ENCODE data around the gene MRPL24. TPM values are rescaled to one million over a fixed set of nuclear protein-coding genes. Genes with fewer than 3 reads are reported as not detected.
A peak's percentile ranks its signal among the peaks of the same experiment; 100 is the strongest.

MRPL24 gene
- total RNA-seq, 1 donor = 17.7 TPM

DNA sequence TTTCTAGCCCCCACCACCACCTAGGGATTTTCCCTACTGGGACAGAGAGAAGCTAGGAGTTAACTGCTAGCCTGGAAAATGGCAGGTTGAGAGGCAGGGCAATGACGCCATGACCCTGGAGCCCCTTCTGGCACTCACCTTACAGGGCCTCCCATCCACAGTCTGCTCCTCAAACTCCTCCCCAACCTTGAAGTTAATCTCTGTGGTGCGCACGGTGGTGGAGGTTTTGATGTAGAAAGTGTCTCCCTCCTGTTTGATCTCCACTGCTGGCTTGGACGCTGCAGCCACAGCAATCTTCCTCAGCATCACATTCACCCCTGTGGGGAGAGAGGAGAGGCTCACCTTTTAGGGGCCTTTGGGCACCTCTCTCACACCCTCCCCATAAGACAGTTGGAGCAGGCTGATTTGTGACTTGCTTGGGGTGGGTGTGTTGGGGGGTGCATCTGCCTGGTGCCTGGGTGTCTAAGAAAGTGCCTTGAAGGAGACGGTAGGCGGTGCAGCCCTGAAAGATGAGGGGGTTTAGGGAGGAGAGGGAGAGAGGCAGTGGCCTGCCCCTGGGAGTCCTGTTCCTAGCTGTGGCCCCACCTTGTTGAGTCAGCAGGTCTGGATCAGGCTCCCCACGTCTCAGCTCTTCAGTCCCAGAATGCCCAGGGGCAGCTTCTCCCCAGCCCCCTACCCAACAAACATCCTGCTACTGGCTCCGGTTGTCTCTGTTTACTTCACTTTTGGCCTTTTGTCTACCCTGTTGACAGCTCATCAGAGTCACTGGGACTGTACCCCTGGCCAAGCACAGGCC lies 40.0 kb downstream of the MRPL24 start:
- H3K4me2 ChIP-seq (ENCODE audit: insufficient read depth, low read length) = no peak overlapping the region
- TF ChIP-seq, protein P1, sequence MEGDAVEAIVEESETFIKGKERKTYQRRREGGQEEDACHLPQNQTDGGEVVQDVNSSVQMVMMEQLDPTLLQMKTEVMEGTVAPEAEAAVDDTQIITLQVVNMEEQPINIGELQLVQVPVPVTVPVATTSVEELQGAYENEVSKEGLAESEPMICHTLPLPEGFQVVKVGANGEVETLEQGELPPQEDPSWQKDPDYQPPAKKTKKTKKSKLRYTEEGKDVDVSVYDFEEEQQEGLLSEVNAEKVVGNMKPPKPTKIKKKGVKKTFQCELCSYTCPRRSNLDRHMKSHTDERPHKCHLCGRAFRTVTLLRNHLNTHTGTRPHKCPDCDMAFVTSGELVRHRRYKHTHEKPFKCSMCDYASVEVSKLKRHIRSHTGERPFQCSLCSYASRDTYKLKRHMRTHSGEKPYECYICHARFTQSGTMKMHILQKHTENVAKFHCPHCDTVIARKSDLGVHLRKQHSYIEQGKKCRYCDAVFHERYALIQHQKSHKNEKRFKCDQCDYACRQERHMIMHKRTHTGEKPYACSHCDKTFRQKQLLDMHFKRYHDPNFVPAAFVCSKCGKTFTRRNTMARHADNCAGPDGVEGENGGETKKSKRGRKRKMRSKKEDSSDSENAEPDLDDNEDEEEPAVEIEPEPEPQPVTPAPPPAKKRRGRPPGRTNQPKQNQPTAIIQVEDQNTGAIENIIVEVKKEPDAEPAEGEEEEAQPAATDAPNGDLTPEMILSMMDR (IDR thresholded peaks at IDR 0.05; ENCODE audit: extremely low read depth, low read depth, low read length) = no peak

DNA sequence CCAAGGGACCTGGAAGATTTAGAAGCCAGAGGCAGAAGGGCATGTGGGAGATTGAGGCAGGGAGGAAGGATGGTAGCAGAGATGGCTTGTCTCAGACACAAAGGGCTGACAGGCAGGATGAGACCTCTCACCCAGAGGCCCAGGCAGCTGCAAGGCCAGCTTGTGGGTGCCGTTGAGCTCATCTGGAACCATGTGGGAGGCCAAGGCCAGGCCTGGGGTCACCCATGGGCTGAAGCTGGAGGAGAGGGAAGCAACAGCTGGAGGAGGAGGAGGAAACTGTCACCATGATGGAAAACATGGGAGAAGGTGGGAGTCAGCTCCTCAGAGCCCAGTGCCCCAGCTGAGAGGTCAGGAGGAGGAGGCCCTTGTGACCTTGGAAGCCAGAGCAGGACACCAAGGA lies 41.9 kb downstream of the MRPL24 start:
- peak; percentile 57 for DNase-seq (ENCODE audit: insufficient read length, low spot score, missing footprints)
- H3K9me3 ChIP-seq (ENCODE audit: low read depth, low read length) = no peaks in the 10 kb centered on the region

More for the DNA sequence above, 40.0 kb downstream of the MRPL24 start:
- Histone ChIP-seq H4K20me1 (ENCODE audit: insufficient read depth, low read length) (no peaks in the 10 kb centered on the region), H3K79me2 (ENCODE audit: insufficient read depth, low read length) (no peaks in the 10 kb centered on the region), H2AFZ (ENCODE audit: low read length) (no peak overlapping the region), H3K4me1 (ENCODE audit: insufficient read depth, low read length) (peaks cover 15% of the 10 kb centered on the region), H3K9me3 (ENCODE audit: low read depth, low read length) (no peaks in the 10 kb centered on the region), H3K27ac (ENCODE audit: low read depth, low read length) (no peak overlapping the region), H3K4me3 (ENCODE audit: insufficient read depth, low read length) (no peak overlapping the region), H3K27me3 (ENCODE audit: insufficient read depth, low read length) (peaks cover 3% of the 10 kb centered on the region), H3K36me3 (ENCODE audit: insufficient read depth, low read length) (no peaks in the 10 kb centered on the region)
- peak; percentile 30 for DNase-seq (ENCODE audit: insufficient read length, low spot score, missing footprints)

DNA sequence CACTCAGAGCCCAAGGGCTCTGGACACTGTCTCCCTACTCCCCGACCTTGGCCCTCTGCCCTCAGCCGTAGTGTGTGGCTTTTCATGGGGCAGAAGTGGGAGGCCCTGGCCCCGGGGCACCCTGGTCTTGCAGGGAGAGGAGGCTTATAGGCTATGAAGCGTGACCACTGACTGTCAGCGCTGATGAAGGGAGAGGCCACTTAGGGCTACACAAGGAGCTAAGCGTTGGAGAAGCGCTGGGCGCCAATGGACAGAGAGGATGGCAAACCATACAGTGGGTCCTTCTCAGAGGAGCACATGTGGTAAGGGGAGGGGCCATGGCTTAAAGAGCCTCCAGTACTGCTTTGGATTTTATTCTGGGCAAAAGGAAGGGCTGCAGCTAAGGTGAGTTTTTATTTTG lies 43.4 kb downstream of the MRPL24 start:
- H3K4me2 ChIP-seq (ENCODE audit: insufficient read depth, low read length) = no peak overlapping the region
- DNase-seq (ENCODE audit: insufficient read length, low spot score, missing footprints) = peak; percentile 11
- H3K27me3 ChIP-seq (ENCODE audit: insufficient read depth, low read length) = peaks cover 5% of the 10 kb centered on the region
- no peaks in the 10 kb centered on the region for H4K20me1 ChIP-seq (ENCODE audit: insufficient read depth, low read length)
- H3K4me3 ChIP-seq (ENCODE audit: insufficient read depth, low read length) = no peak overlapping the region
- no peak overlapping the region for H2AFZ ChIP-seq (ENCODE audit: low read length)
- H3K27ac ChIP-seq (ENCODE audit: low read depth, low read length) = no peak overlapping the region
- no peaks in the 10 kb centered on the region for H3K9me3 ChIP-seq (ENCODE audit: low read depth, low read length)
- no peaks in the 10 kb centered on the region for H3K4me1 ChIP-seq (ENCODE audit: insufficient read depth, low read length)
- H3K79me2 ChIP-seq (ENCODE audit: insufficient read depth, low read length) = no peaks in the 10 kb centered on the region
- H3K36me3 ChIP-seq (ENCODE audit: insufficient read depth, low read length) = no peaks in the 10 kb centered on the region
- TF ChIP-seq, protein P1 (IDR thresholded peaks at IDR 0.05; ENCODE audit: extremely low read depth, low read depth, low read length) = no peak

More for the DNA sequence above, 41.9 kb downstream of the MRPL24 start:
- no peaks in the 10 kb centered on the region for H3K79me2 ChIP-seq (ENCODE audit: insufficient read depth, low read length)
- H3K27me3 ChIP-seq (ENCODE audit: insufficient read depth, low read length) = peaks cover 3% of the 10 kb centered on the region
- H3K4me3 ChIP-seq (ENCODE audit: insufficient read depth, low read length) = no peak overlapping the region
- no peaks in the 10 kb centered on the region for H3K36me3 ChIP-seq (ENCODE audit: insufficient read depth, low read length)
- no peaks in the 10 kb centered on the region for H3K4me1 ChIP-seq (ENCODE audit: insufficient read depth, low read length)
- TF ChIP-seq, protein P1 (IDR thresholded peaks at IDR 0.05; ENCODE audit: extremely low read depth, low read depth, low read length) = no peak
- no peaks in the 10 kb centered on the region for H4K20me1 ChIP-seq (ENCODE audit: insufficient read depth, low read length)
- no peak overlapping the region for H3K4me2 ChIP-seq (ENCODE audit: insufficient read depth, low read length)
- no peak overlapping the region for H2AFZ ChIP-seq (ENCODE audit: low read length)
- H3K27ac ChIP-seq (ENCODE audit: low read depth, low read length) = no peak overlapping the region

DNA sequence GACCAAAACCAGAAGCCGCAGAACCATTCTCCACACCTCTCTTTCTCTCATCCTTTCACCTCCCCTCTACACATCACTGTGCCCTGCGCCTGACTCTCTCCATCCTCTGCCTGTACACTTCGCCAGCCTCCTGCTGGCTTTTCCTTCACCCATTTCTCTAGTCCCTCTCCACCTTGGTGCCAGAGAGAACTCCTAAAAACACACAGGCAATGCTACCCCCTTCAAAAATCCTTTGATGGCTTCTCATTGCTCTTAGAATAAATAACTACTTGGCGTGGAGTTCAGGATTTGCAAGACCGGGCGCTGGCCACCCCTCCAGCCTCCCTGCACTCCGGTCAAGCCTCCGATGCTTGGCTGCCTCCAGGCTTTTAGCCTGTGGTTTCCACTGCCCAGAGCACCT lies 44.1 kb downstream of the MRPL24 start:
- Histone ChIP-seq H3K36me3 (ENCODE audit: insufficient read depth, low read length) (no peaks in the 10 kb centered on the region), H4K20me1 (ENCODE audit: insufficient read depth, low read length) (no peaks in the 10 kb centered on the region), H3K4me2 (ENCODE audit: insufficient read depth, low read length) (no peak overlapping the region), H3K27me3 (ENCODE audit: insufficient read depth, low read length) (peaks cover 5% of the 10 kb centered on the region), H2AFZ (ENCODE audit: low read length) (no peak overlapping the region), H3K4me1 (ENCODE audit: insufficient read depth, low read length) (peaks cover 6% of the 10 kb centered on the region), H3K4me3 (ENCODE audit: insufficient read depth, low read length) (no peak overlapping the region), H3K79me2 (ENCODE audit: insufficient read depth, low read length) (no peaks in the 10 kb centered on the region), H3K9me3 (ENCODE audit: low read depth, low read length) (no peaks in the 10 kb centered on the region), H3K27ac (ENCODE audit: low read depth, low read length) (no peak overlapping the region)
- peak; percentile 49 for DNase-seq (ENCODE audit: insufficient read length, low spot score, missing footprints)
- TF ChIP-seq, protein P1 (IDR thresholded peaks at IDR 0.05; ENCODE audit: extremely low read depth, low read depth, low read length) = no peak
